Stomach smooth muscle (tissue), 2 donors: Measurements from ENCODE around the gene POU2F3.
A peak's percentile ranks its signal among the peaks of the same experiment; 100 is the strongest.

ENCODE experiments used
- H3K27ac ChIP-seq: one replicate; pipeline ENCODE4 v1.7.0; 2013; ENCODE audit warnings: mild to moderate bottlenecking, low read length, inconsistent platforms
- H3K27me3 ChIP-seq, 2 donors: one replicate each; pipeline ENCODE4 v1.7.0; 2013; ENCODE audit warnings: low read length in 2 of 2; ENCODE audit not compliant: insufficient read depth in 2 of 2, control insufficient read depth in 1 of 2
- H3K36me3 ChIP-seq, 2 donors: one replicate each; pipeline ENCODE4 v1.7.0; 2013; ENCODE audit warnings: low read length in 2 of 2; ENCODE audit not compliant: control insufficient read depth in 2 of 2, insufficient read depth in 2 of 2
- H3K4me1 ChIP-seq: one replicate; pipeline ENCODE4 v1.7.0; 2013; ENCODE audit warnings: low read length; ENCODE audit not compliant: control insufficient read depth, insufficient read depth
- H3K4me3 ChIP-seq, 2 donors: one replicate each; pipeline ENCODE4 v1.7.0; 2013; ENCODE audit warnings: low read length in 2 of 2
- H3K9ac ChIP-seq, 2 donors: one replicate each; pipeline ENCODE4 v1.7.0; 2013; ENCODE audit warnings: low read length in 2 of 2, mild to moderate bottlenecking in 1 of 2
- H3K9me3 ChIP-seq, 2 donors: one replicate each; pipeline ENCODE4 v1.7.0; 2013; ENCODE audit warnings: low read length in 2 of 2; ENCODE audit not compliant: control insufficient read depth in 2 of 2
- donor health status: healthy.
- donor health status: Pancreatic carcinoma.

The POU2F3 gene

DNA sequence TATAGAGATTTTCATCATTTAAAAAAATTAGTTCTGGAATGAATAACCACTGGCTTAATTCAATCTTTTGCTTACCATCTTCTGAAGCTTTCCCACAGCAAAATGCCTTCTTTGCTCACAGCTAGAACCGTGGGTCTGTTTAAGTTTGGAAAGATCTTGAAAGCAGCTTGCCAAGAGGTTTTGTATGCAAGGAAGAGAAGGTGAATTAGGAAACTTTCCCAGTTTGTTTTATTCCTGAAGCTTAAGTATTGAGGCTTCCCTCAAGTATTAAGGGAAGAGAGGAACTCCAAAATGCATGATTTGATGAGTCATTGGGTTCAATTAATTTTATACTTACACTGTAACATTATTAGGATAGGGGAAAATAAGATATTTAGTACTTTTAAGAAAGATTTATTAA lies 94.4 kb downstream of the POU2F3 start:
- peaks cover 5% of the 10 kb centered on the region for H3K4me1 ChIP-seq
- peaks cover 9 to 20% of the 10 kb centered on the region in 2 donors for H3K36me3 ChIP-seq
- H3K4me3 ChIP-seq: no peak overlapping the region
- no peaks in the 10 kb centered on the region for H3K27me3 ChIP-seq
- no peak overlapping the region for H3K9ac ChIP-seq
- no peak overlapping the region for H3K27ac ChIP-seq
- H3K9me3 ChIP-seq: no peaks in the 10 kb centered on the region

DNA sequence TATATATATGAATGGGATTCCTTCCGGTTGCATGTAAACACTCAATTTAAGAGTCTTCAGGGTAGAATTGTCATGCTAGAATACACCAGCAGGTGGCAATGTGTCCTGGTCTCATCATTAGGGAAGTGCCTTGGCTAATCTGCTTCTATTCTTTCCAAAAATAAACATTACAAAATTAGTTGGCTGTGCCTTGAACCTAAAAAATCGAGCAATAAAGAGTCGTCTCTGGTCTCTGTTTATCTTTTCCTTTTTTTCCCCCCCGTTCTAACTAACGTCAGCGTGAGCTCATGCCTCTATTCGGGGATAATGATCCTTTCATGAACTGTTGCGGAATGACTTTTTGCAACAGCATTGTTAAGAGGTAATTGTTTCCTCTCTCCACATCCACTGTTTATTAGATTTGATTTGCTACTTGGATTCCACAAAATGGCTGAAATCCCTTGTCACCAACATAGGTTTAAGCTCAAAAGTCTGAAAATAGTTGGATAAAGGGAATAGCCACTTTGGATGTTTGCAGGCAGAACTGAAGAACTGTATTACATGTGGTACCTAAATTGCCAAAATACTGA lies 95.0 kb downstream of the POU2F3 start:
- H3K4me1 ChIP-seq: peaks cover 10% of the 10 kb centered on the region
- no peaks in the 10 kb centered on the region for H3K9me3 ChIP-seq
- H3K9ac ChIP-seq: peak overlapping the region; percentile 80 to 87
- H3K36me3 ChIP-seq: peaks cover 5 to 16% of the 10 kb centered on the region in 2 donors
- peak overlapping the region; percentile 84 for H3K27ac ChIP-seq
- H3K27me3 ChIP-seq: no peaks in the 10 kb centered on the region
- peak overlapping the region; percentile 72 to 90 for H3K4me3 ChIP-seq

DNA sequence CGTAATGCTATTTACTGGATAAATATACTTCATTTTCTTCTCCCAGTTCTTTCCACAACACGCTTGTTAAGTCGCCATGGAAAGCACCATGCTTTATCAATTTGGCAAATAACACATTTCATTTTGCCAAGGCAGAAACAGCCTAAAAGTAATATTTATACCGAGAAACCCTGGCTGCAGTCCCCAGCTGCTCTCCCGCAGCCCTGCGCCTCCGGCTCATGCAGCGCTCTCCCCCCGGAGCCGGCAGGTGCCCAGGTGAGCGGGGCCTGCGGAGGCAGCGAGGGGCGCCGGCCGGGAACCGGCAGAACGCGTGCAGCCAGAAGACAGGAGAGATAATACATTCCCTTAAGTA lies 95.6 kb downstream of the POU2F3 start:
- H3K4me1 ChIP-seq: peaks cover 12% of the 10 kb centered on the region
- H3K27ac ChIP-seq: peak overlapping the region; percentile 84
- H3K9me3 ChIP-seq: no peaks in the 10 kb centered on the region
- no peaks in the 10 kb centered on the region for H3K27me3 ChIP-seq
- H3K4me3 ChIP-seq: peak overlapping the region; percentile 72 to 90
- peak overlapping the region; percentile 80 to 87 for H3K9ac ChIP-seq
- peaks cover 0 to 10% of the 10 kb centered on the region in 2 donors for H3K36me3 ChIP-seq

DNA sequence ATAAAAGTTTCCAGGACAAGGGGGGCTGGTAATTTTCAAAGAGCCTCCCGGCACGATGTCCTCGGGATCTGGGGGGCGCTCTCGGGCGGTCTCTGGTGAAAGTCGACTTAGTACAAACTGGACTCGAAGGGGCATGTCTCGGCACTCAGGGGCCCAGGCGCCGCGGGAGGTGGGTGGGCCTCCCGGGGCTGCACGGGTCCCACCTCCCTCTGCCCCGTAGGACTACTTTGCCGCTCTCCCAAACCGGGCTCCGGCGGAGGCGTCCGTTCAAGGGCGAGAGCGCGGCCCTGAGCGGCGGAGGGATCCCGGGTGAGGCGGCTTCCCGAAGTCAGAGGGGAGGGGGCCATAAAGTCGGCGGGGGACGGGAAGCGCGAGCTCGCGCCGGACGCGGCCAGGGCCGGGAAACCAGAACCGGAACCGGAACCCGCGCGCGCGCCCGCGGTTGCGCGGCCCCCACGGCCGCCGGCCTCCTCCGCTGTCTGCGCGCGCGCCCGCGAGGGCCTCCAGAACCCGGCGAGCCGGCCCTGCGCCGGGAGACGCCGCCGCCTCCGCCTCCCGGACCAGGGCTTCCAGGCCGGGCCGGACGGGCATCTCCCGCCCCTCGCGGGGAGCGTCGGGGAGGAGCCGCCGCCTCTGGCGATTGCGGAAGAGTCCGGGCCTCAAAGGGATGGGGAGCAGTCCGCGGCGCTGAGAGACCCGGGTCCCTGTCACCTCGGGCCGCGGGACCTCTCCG lies 96.1 kb downstream of the POU2F3 start, which contains the start of gene ARHGEF12:
TSS of gene ARHGEF12 (plus strand) at position 506 of the 733 bp plus-strand sequence. CDS start 831 bp downstream, outside the sequence.
- Histone ChIP-seq H3K27ac (peak within 1 kb of the TSS; percentile 84), H3K4me1 (peaks cover 14% of the 10 kb centered on the region), H3K27me3 (no peaks in the 10 kb centered on the region), H3K9me3 (no peaks in the 10 kb centered on the region), H3K9ac (peak within 1 kb of the TSS; percentile 90 to 96), H3K36me3 (peaks cover 0 to 6% of the 10 kb centered on the region in 2 donors), H3K4me3 (peak within 1 kb of the TSS; percentile 90 to 99)

DNA sequence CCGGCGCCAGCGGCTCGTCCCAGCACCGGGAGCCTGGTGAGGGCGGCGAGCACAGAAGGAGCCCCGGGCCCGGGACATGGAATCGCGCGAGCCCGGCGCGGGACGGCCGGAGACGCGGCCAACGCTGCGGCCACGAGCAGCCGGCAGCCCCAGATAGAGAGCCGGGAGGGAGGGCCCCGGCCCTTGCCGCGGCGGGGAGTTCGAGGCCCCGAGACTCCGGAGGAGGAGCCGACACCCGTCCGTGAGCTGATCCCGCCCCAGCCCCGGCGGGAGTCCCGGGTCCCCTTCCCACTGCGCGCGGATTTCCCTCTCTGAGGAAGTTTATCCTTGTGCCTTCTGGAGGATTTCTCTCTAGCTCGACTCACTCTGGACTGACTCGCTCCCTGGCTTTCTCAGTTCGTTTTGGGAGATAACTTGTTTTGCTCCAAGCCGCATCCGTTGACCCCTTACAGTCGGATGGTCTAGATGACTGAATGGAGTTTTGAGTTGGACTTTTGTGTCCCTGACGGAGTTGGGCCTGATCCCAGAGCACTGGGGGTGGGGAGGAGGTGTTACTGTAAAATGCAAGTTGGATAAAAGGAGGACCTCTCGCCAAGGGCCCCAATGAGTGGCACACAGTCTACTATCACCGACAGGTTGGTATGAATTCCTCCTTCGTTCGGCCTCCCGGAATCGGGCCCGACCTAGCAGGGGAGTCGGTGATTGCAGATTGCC lies 96.9 kb downstream of the POU2F3 start:
- peak overlapping the region; percentile 90 to 99 for H3K4me3 ChIP-seq
- no peaks in the 10 kb centered on the region for H3K9me3 ChIP-seq
- H3K27me3 ChIP-seq: no peaks in the 10 kb centered on the region
- H3K4me1 ChIP-seq: peaks cover 14% of the 10 kb centered on the region
- no peaks in the 10 kb centered on the region for H3K36me3 ChIP-seq
- peak overlapping the region; percentile 90 to 96 for H3K9ac ChIP-seq
- peak overlapping the region; percentile 84 for H3K27ac ChIP-seq

DNA sequence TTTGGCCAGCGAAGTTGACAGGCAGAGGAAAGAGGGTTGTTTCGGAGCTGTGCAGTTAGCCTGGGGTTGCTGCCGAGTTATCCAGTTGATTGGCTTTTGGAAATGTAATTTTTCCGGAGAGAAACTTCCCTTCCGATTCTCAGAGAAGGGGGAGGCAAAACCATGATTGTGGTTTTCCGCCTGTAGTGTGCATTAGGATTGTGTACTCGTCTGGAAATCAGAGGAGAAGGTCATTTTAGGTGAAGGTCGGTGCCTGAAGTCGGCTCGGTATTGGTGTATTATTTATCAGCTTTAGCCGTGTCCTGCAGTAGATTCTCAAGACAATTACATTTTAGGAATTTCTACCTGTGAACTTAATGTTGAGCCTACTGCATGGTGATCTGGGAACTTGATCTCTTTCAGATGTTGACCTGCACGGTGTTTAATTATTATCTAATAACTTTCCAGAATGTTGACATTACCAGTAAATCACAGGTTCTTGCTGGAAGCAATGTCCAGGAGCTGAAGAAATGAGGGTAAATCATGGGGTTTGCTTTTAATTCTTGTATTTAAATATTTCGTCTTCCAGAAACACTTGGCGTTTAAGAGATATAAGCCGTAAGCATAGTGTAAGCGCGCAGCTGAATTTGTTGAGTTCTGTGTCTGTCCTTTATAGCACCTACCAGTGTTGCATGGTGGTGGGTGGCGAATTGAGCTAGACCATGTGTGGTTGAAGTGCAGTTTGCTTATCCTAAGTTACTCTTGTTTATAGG lies 97.6 kb downstream of the POU2F3 start:
- peaks cover 12% of the 10 kb centered on the region for H3K4me1 ChIP-seq
- H3K9ac ChIP-seq: peak overlapping the region; percentile 90 to 96
- peak overlapping the region; percentile 84 for H3K27ac ChIP-seq
- peak overlapping the region; percentile 90 to 99 for H3K4me3 ChIP-seq
- no peaks in the 10 kb centered on the region for H3K9me3 ChIP-seq
- H3K27me3 ChIP-seq: no peaks in the 10 kb centered on the region
- no peaks in the 10 kb centered on the region for H3K36me3 ChIP-seq

DNA sequence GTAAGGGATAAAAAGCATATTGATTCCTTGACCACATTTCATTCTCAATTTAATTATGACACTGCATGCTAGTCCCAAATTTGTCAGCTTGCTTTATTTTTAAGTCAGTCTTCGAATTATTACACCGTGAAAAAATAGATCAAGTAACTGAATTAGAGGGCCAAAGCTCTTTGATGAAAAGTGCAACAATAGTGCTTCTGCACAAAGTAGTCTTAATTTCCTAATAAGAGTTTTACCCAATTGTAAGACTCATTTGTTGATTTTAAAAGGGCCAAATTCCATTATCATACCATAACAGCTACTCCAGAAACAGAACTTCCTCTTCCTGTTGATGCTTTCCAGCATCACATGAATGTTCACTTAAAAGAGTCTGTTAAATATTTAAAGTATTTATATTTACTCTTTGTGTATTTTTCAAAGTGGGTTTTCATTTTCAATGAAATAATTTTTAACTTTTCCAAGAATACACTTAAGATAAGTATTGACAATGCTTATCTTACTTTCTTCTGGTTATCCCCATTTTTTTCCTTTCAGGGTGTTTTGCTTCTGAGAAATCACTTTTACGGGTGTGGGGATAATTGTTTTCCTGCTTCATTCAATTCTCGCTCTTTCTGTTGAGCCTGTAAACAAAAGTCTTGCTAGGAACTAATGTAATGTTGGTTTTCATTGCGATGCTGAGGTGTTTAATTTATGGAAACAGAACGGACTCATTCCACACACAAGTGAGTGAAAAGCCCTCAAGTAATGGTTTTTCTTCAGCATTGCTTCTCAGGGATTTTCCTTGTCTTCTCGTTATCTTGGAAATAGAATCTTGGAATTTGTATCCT lies 98.4 kb downstream of the POU2F3 start:
- Histone ChIP-seq H3K27me3 (no peaks in the 10 kb centered on the region), H3K4me1 (peaks cover 13% of the 10 kb centered on the region), H3K4me3 (peak overlapping the region; percentile 90 to 99), H3K36me3 (no peaks in the 10 kb centered on the region), H3K9ac (peak overlapping the region in 1 of 2 donors; percentile 96), H3K9me3 (no peaks in the 10 kb centered on the region), H3K27ac (peak overlapping the region; percentile 84)

DNA sequence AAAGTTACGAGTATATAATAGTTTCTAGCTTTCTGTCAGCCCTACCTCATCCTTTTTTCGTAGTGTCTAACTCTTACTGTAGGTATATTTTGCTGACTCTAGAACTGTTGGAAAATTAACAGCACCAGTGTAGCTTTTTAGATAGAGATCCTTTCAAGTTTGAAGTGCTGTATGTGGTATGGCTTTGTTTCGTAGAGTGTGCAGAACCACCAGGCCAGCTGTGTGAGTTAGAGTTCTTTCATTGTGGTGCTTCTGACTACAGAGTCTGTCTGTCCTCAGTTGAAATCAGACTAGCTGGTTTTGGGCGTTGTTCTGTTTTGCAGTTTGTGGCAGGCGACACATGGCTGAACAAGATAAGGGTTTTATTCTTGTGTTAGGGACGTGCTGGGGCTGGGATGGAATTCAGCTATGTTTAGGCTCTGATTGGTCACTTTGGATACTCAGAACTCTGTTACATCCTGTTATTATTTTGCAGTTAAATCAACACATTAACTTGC lies 99.5 kb downstream of the POU2F3 start:
- Histone ChIP-seq H3K9me3 (no peaks in the 10 kb centered on the region), H3K9ac (peak overlapping the region; percentile 37 to 53), H3K27me3 (no peaks in the 10 kb centered on the region), H3K4me3 (peak overlapping the region; percentile 58 to 99), H3K4me1 (peaks cover 18% of the 10 kb centered on the region), H3K27ac (no peak overlapping the region), H3K36me3 (no peaks in the 10 kb centered on the region)

DNA sequence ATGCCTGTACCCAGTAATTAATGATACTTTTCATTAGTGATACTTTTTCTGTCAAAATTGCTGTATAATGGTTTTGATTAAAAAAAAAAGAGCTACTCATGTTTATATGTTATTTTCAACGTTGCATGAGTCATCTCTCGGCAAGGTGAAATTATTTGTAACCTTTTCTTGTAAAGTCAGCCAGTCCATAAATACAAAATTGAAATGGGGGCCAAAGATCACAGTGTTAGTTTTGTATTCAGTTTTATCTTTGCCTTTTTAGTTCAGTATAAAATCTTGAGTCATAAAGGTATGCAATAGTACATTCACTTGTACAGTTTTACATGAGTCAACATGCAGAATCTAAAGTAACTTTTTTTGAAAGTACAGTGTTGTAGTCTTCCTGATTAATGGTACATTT lies 100.6 kb downstream of the POU2F3 start:
- no peaks in the 10 kb centered on the region for H3K9me3 ChIP-seq
- H3K4me3 ChIP-seq: peak overlapping the region in 1 of 2 donors; percentile 17
- no peak overlapping the region for H3K9ac ChIP-seq
- peaks cover 21% of the 10 kb centered on the region for H3K4me1 ChIP-seq
- no peak overlapping the region for H3K27ac ChIP-seq
- no peaks in the 10 kb centered on the region for H3K36me3 ChIP-seq
- no peaks in the 10 kb centered on the region for H3K27me3 ChIP-seq
